Cardiac muscle cell (in vitro differentiated cells and primary cell): Measurements from ENCODE around the gene JAKMIP1. TPM values are rescaled to one million over a fixed set of nuclear protein-coding genes. Genes with fewer than 3 reads are reported as not detected.

ENCODE experiments used
- DNase-seq, 2 donors: peaks; one replicate each; pipeline versions ENCODE4 v3.0.0 to v3.0.0-alpha.2; 2010 to 2017; ENCODE audit warnings: low read depth in 1 of 2, low spot score in 1 of 2
- H3K27ac ChIP-seq: fragments of 200-600 bp; sonication (generic); 2 replicates; pipeline ENCODE4 v1.5.1; 2016
- H3K27me3 ChIP-seq: fragments of 200-600 bp; sonication (generic); 2 replicates; pipeline ENCODE4 v1.6.0; 2016; ENCODE audit warnings: control low read depth
- H3K36me3 ChIP-seq: fragments of 200-600 bp; sonication (generic); 2 replicates; pipeline ENCODE4 v1.5.1; 2016; ENCODE audit warnings: control low read depth
- H3K4me1 ChIP-seq: fragments of 200-600 bp; sonication (generic); 2 replicates; pipeline ENCODE4 v1.8.1; 2017; ENCODE audit warnings: low read depth, mild to moderate bottlenecking, mixed run types
- H3K4me3 ChIP-seq: fragments of 200-600 bp; sonication (generic); 2 replicates; pipeline ENCODE4 v1.5.1; 2016; ENCODE audit warnings: mild to moderate bottlenecking
- H3K9me3 ChIP-seq: fragments of 200-600 bp; sonication (generic); 2 replicates; pipeline ENCODE4 v1.5.1; 2017; ENCODE audit warnings: low read depth, mild to moderate bottlenecking, control low read depth
- polyA plus RNA-seq: library from polyadenylated mRNA; unstranded; fragments of >200 nt; fragmentation: Nextera tagmentation; extraction: Ambion mirVana; gene quantifications from 2 replicates; pipeline ENCODE4 v1.2.1, GENCODE V29; 2016
- total RNA-seq: library from RNA; depleted of rRNA; stranded (reverse); fragments of >200 nt; gene quantifications from 2 replicates; pipeline ENCODE4 v1.2.3, GENCODE V29; 2016
- TF ChIP-seq, protein P1 (sequence below): IDR thresholded peaks from 2 replicates; pipeline ENCODE4 v1.5.1; 2012; ENCODE audit warnings: low read depth, mild to moderate bottlenecking, low read length

JAKMIP1 gene
- total and polyA plus RNA-seq, 2 experiments from 2014 or later = 0.68 to 1.2 TPM

DNA sequence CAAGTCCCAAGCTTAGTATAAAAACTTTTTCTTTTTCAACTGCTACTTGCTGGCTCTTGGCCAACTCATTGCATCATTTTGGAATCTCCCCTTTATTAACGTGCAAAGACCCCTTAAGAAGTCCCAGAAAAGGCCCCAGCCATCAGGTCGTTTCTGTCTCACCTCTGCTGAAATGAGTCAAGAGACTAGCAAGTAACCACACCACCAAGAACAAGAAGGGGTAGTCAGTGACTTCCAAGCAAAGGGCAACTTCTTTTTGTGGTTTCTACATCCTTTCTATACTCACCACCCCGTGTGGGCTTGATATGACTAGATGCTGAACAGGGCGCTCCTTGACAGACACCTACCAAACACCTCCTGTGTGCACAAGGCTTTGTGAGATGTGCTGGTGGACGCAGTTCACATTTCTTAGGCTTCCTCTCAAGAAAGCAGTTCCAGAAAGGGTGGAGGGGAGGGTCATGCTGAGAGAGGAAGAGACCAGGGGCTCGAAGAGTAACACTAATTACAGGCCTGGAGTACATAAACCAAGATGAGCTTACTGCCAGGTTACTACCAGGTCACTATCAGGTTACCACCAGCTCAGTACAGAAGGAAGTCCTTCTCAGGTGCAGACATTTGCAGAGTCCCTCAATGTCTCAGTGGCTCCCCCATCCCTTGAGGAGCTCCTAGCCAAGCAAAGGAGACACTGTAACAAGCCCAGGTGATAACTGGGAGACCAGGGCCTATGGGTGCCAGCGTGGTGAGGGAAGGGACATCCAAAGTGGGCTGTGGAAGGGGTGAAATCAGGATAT, 19.3 kb downstream of the JAKMIP1 start:
- Histone ChIP-seq H3K4me3 (no peak overlapping the region), H3K36me3 (no peaks in the 10 kb centered on the region), H3K27ac (no peak overlapping the region), H3K4me1 (no peaks in the 10 kb centered on the region), H3K27me3 (no peaks in the 10 kb centered on the region), H3K9me3 (no peaks in the 10 kb centered on the region)
- TF ChIP-seq, protein P1, sequence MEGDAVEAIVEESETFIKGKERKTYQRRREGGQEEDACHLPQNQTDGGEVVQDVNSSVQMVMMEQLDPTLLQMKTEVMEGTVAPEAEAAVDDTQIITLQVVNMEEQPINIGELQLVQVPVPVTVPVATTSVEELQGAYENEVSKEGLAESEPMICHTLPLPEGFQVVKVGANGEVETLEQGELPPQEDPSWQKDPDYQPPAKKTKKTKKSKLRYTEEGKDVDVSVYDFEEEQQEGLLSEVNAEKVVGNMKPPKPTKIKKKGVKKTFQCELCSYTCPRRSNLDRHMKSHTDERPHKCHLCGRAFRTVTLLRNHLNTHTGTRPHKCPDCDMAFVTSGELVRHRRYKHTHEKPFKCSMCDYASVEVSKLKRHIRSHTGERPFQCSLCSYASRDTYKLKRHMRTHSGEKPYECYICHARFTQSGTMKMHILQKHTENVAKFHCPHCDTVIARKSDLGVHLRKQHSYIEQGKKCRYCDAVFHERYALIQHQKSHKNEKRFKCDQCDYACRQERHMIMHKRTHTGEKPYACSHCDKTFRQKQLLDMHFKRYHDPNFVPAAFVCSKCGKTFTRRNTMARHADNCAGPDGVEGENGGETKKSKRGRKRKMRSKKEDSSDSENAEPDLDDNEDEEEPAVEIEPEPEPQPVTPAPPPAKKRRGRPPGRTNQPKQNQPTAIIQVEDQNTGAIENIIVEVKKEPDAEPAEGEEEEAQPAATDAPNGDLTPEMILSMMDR = no peak
- DNase-seq = no peak

DNA sequence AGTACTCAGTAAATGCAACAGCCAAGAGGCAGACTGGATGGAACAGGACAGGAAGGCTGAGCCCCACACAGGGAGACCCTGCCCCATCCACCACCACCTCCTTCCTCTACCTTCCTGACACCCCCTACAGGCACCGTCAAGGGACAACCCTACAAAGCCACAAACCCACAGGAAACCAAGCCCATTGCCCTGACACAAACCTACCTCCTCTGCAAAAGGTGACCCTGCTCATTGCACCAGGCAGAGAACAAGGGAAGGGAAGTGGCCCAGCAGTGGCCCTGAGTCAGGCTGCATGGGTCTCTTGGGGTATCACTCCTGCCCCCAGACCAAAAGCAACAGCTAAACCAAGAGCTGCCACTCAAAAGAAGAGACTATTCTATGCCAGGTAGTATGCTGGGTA, 21.0 kb downstream of the JAKMIP1 start:
- H3K27me3 ChIP-seq = no peaks in the 10 kb centered on the region
- TF ChIP-seq, protein P1 = no peak

GRCh38 chr4:6178757-6179156, 21.6 kb downstream of the JAKMIP1 start:
- H3K27ac ChIP-seq = no peak overlapping the region
- no peaks in the 10 kb centered on the region for H3K9me3 ChIP-seq
- no peaks in the 10 kb centered on the region for H3K36me3 ChIP-seq
- TF ChIP-seq, protein P1 = no peak
- no peaks in the 10 kb centered on the region for H3K4me1 ChIP-seq
- no peak for DNase-seq
- H3K27me3 ChIP-seq = no peaks in the 10 kb centered on the region
- no peak overlapping the region for H3K4me3 ChIP-seq

More for the DNA sequence above, 21.0 kb downstream of the JAKMIP1 start:
- H3K27ac ChIP-seq = no peak overlapping the region
- H3K9me3 ChIP-seq = no peaks in the 10 kb centered on the region
- H3K36me3 ChIP-seq = no peaks in the 10 kb centered on the region
- DNase-seq = no peak
- no peaks in the 10 kb centered on the region for H3K4me1 ChIP-seq
- no peak overlapping the region for H3K4me3 ChIP-seq

GRCh38 chr4:6177587-6178197, 22.7 kb downstream of the JAKMIP1 start:
- H3K27ac ChIP-seq = no peak overlapping the region
- no peak for DNase-seq
- no peaks in the 10 kb centered on the region for H3K36me3 ChIP-seq
- H3K4me3 ChIP-seq = no peak overlapping the region
- TF ChIP-seq, protein P1 = no peak
- no peaks in the 10 kb centered on the region for H3K9me3 ChIP-seq
- H3K27me3 ChIP-seq = no peaks in the 10 kb centered on the region
- H3K4me1 ChIP-seq = no peaks in the 10 kb centered on the region

- Histone ChIP-seq H3K36me3 (no peaks in the 10 kb centered on the region), H3K9me3 (no peaks in the 10 kb centered on the region), H3K4me1 (no peaks in the 10 kb centered on the region), H3K27me3 (no peaks in the 10 kb centered on the region), H3K27ac (no peak overlapping the region), H3K4me3 (no peak overlapping the region)
- TF ChIP-seq, protein P1 = no peak
- DNase-seq = no peak
Measured at GRCh38 chr4:6175426-6175825, 24.9 kb downstream of the JAKMIP1 start.
